HG03442 (cell line): ENCODE data around the gene U2AF2.

Source experiments
- ATAC-seq: cut with Tn5 transposase; IDR thresholded peaks from one replicate; pipeline ENCODE4 v1.9.1; 2021; ENCODE audit warnings: mild to moderate bottlenecking, moderate library complexity; ENCODE audit not compliant: unreplicated experiment

The U2AF2 gene

GRCh38 chr19:55673465-55673864 lies 18.6 kb downstream of the U2AF2 start:
- ATAC-seq = no peak

DNA sequence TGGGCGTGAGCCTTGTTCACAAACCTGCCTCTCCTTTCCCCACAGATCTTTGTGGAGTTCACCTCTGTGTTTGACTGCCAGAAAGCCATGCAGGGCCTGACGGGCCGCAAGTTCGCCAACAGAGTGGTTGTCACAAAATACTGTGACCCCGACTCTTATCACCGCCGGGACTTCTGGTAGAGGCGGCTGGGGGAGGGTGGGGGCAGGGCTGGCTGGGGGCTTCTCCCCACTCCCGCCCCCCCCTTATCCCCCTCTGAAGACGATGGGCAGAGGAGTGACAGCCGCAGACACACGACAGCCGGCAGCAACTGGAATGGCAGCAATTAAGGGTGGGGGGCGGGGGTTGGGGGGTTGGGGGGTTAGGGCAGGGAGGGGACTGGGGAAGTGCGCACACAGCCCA lies 19.1 kb downstream of the U2AF2 start:
- ATAC-seq = no peak

GRCh38 chr19:55674459-55674840 lies 19.6 kb downstream of the U2AF2 start:
- ATAC-seq = no peak

- ATAC-seq = peak; percentile 65
These were observed 20.2 kb downstream of the U2AF2 start, which contains the start of gene EPN1 for GRCh38 chr19:55674841-55675660. TSS of gene EPN1 (plus strand) at chr19:55675226. CDS start at chr19:55678628, 3,402 bp downstream.

DNA sequence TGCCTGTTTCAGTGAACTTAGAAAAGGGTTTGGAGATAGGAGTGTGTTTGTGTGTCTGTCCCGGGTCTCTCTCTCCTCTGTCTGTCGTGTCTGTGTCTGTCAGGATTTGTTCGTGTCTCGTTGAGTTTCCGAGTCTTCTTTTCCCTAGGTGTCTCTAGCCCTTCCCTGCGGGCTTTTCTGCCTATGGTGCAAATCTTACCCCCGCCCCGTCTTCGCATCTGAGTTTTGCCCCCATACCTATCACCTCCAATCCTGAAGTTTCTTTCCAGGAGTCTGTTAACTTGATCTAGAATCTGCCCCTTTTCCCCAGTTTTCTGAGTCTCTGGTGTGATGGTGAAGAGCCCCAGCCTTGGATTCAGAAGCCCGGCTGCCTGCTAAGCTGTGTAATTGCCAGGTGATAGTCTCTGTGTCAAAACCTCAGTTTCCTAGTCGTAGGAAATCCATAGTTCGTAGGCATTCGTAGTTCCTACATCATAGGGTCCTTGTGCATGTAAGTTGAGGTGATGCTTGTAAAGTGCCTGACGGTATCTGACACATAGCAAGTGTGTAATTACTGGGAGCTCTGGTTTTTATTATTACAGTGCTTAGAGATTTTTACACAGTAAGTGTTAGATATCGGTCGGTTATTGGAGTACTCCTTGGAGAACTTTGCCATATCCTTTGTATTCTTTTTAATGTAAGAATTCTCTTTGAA lies 21.0 kb downstream of the U2AF2 start:
- no peak for ATAC-seq

DNA sequence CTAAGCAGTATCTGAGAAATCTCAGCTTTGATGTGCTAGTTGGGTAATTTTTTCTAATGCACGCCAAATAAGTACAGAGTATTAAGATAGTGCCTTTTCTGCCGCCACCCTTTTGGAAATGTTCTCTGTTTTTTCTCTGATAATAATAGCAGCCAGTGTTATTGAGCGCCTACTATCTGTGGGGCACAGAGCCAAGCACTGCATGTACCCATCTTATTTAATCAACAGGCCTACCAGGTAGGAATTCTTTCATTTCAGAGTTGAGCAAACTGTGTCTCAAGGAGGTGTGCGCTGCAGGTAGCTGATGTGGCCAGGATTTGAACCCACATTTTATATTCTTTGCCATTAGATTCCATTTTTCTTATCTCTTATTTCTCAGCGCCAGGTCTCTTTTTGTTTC lies 21.5 kb downstream of the U2AF2 start:
- ATAC-seq = no peak

- no peak for ATAC-seq
These were observed 22.2 kb downstream of the U2AF2 start for GRCh38 chr19:55676889-55677505.

- ATAC-seq = no peak
These were observed 22.8 kb downstream of the U2AF2 start for GRCh38 chr19:55677572-55678028.

- ATAC-seq = peak; percentile 62
These were observed 23.4 kb downstream of the U2AF2 start for GRCh38 chr19:55678121-55678671.

- ATAC-seq = no peak
These were observed 24.8 kb downstream of the U2AF2 start for GRCh38 chr19:55679343-55680257.

DNA sequence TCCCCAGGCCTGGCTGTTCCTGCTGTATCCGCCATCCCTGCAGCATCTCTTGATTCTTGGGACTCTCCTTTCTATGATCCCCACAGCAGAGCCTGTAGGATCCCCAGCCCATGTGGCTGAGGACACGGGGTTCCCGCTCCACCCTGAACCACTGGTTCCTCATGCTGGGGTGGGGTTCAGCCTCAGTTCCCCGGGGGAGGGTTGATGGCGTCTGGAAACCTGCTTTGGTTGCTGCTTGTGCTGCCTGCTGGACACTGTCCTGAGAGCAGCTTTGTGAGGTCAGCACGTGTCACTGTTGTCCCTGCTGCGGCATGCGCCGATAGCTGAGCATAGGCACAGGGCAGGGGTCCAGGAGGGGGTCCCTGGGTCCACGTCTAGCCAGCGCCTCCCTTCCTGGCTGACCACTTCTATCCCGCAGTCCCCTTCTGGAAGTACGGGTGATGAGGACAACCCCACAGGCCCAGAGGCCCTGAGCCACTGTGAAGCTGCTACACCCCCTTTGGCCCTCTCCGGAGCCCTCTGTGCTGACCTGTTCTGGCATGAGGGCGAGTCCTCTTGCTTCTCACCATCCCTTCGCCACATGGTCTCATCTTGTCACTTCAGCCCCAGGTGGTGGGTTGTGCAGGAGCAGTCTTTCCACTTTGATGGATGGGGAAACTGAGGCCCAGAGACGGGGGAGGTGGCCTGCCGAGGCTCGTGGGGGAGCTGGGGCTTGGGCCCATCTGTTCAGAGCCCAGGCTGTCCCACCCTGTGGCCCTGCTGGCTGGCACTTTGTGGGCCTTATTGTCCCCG lies 25.7 kb downstream of the U2AF2 start:
- ATAC-seq = no peak

- no peak for ATAC-seq
These were observed 26.6 kb downstream of the U2AF2 start for GRCh38 chr19:55681131-55682092.

GRCh38 chr19:55683449-55684261 lies 28.8 kb downstream of the U2AF2 start:
- ATAC-seq = no peak

- no peak for ATAC-seq
These were observed 30.3 kb downstream of the U2AF2 start for GRCh38 chr19:55684946-55685681.

- no peak for ATAC-seq
These were observed 30.9 kb downstream of the U2AF2 start for GRCh38 chr19:55685776-55686175.

- no peak for ATAC-seq
These were observed 31.6 kb downstream of the U2AF2 start for GRCh38 chr19:55686311-55687050.
